HG03575 (cell line): ENCODE measurements around the gene COG7.

Experiments
- ATAC-seq: cut with Tn5 transposase; IDR thresholded peaks from one replicate; pipeline ENCODE4 v1.9.1; 2021; ENCODE audit not compliant: unreplicated experiment, insufficient number of reproducible peaks, low FRiP score; ENCODE audit errors: extremely low read depth

Gene COG7

DNA sequence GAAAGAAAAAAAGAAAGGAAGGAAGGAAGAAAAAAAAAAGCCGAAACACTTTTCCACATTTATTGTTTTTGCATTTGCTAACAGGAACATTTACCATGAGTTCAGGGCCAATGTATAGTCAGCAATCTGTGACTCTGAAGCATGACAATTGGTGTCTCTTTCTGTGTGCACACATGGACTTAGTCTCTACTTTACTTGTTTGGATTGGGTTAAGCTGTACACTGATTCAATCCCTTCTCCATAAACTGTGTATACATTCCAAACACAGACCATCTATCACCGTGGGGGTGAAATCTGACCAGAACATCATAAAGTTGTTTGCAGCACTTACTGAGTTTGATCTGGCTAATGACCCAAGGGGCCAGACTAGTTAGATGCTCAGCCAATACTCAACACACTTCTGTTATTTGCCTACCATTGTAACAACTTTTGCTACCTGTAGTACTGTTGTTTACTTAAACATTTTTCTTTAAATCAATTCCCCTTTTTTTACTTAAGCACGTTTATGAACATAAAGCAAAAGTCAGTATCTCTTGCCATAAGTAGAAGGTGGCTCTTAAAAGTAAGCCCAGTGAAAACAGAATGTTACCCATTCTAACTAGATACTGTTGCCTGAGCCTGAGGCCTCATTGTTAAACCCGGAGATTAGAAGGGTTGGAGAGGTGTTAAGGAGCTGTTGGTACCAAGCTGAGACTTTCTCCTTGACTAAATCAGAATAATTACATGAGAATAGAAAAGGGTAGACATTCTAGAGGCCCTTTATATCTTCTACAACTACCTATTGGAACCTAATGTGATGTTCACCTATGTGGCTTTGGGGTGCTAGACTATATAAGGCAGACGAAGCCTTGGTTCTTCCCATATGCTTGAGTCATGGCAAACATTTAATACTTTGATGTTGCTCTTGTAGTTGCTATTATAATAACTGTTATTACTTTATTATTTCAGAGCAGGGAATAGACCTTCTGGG lies 109.1 kb downstream of the COG7 start:
- ATAC-seq = no peak

DNA sequence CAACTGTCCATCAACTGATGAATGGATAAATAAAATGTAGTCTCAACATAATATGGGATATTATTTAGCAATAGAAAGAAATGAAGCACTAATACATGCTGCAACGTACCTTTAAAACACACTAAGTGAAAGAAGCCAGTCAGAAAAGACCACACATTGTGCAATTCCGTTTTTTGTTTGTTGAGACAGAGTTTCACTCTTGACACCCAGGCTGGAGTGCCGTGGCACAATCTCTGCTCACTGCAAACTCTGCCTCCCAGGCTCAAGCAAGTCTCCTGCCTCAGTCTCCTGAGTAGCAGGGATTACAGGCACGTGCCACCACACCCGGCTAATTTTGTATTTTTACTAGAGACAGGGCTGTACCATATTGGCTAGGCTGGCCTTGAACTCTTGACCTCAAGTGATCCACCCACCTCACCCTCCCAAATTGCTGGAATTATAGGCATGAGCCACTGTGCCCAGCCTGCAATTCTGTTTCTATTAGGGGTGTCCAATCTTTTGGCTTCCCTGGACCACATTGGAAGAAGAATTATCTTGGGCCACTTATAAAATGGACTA lies 110.8 kb downstream of the COG7 start:
- no peak for ATAC-seq

DNA sequence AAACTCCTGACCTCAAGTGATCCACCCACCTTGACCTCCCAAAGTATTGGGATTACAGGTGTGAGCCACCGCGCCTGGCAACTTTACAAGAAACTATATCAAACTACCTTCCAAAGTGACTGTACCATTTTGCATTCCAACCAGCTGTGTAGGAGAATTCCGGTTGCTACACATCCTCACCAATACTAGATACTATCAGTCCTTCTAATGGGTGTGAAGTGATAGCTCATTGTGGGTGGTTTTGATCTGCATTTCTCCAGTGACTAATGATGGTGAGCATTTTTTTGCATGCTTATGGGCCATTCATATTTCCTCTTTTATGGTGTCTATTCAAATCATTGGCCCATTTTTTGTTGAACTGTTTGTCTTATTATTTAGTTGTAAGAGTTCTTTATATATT lies 113.2 kb downstream of the COG7 start:
- no peak for ATAC-seq
